Panc1 (cell line): ENCODE data around the gene EID2B.

Experiments used
- CTCF ChIP-seq: fragments of 450-650 bp; IDR thresholded peaks from 2 replicates; pipeline ENCODE4 v1.5.1; 2017; ENCODE audit warnings: mild to moderate bottlenecking
- REST ChIP-seq, 2 experiments: IDR thresholded peaks; 2 replicates each; pipeline ENCODE4 v1.6.1; 2011 to 2012; ENCODE audit warnings: low read depth in 2 of 2, control low read depth in 1 of 2, low read length in 1 of 2, mild to moderate bottlenecking in 1 of 2, moderate library complexity in 1 of 2; ENCODE audit not compliant: insufficient read depth in 1 of 2
- SIN3A ChIP-seq: IDR thresholded peaks from 2 replicates; pipeline ENCODE4 v1.6.1; 2012; ENCODE audit warnings: low read depth, mild to moderate bottlenecking, low read length, moderate library complexity, borderline replicate concordance; ENCODE audit not compliant: insufficient read depth
- TCF7L2 ChIP-seq: IDR thresholded peaks from 2 replicates; pipeline ENCODE4 v1.6.1; 2011; ENCODE audit warnings: mild to moderate bottlenecking, low read depth, low read length, inconsistent platforms

- TF ChIP-seq CTCF (no peak), TCF7L2 (no peak), REST (IDR thresholded peaks at IDR 0.05; ENCODE audit: insufficient read depth in 1 of 2, low read depth in 2 of 2, low read length in 1 of 2) (no peak), SIN3A (no peak)
Observed at GRCh38 chr19:39483141-39483540, 49.5 kb downstream of the EID2B start.
